Brain microvascular endothelial cell (primary cell): ENCODE data around the gene IST1.

Experiments used
- DNase-seq: peaks from one replicate; pipeline ENCODE4 v3.0.0-alpha.2; 2020
- H3K27ac ChIP-seq: fragments of 250-450 bp; sonication (Bioruptor Pico); 2 replicates; pipeline ENCODE4 v1.5.1; 2020; ENCODE audit warnings: mild to moderate bottlenecking, moderate library complexity
- H3K27me3 ChIP-seq: fragments of 250-450 bp; sonication (Bioruptor Pico); replicated peaks from 2 replicates; pipeline ENCODE4 v1.5.1; 2020; ENCODE audit warnings: mild to moderate bottlenecking
- H3K36me3 ChIP-seq: fragments of 250-450 bp; sonication (Bioruptor Pico); replicated peaks from 2 replicates; pipeline ENCODE4 v1.5.1; 2020; ENCODE audit warnings: mild to moderate bottlenecking
- H3K4me3 ChIP-seq: 2 replicates; pipeline ENCODE4 v1.5.1; 2011; ENCODE audit warnings: low read depth, mild to moderate bottlenecking, control low read depth, low read length, moderate library complexity
- CTCF ChIP-seq: IDR thresholded peaks from 2 replicates; pipeline ENCODE4 v1.5.1; 2011; ENCODE audit warnings: low read depth, mild to moderate bottlenecking, moderate library complexity, low read length, control low read depth, inconsistent platforms; ENCODE audit errors: missing control alignments
- in situ Hi-C: cut with HindIII; loops from 2 replicates; pipeline ENCODE4 v1.10.0; 2017; ENCODE audit warnings: low sequenced_read_pairs, low pct_ligation_motif_present

IST1 gene

GRCh38 chr16:71915350-71915749 is 20.0 kb downstream of the IST1 start:
- in situ Hi-C loops: no loop called here
- Histone ChIP-seq H3K27ac (no peak overlapping the region), H3K4me3 (no peak overlapping the region), H3K36me3 (peaks cover 20% of the 10 kb centered on the region), H3K27me3 (no peaks in the 10 kb centered on the region)
- TF ChIP-seq CTCF: no peak
- DNase-seq: no peak

- TF ChIP-seq CTCF: no peak
- no peak overlapping the region for H3K4me3 ChIP-seq
- in situ Hi-C loops: no loop called here
- peak; percentile 53 for DNase-seq
- peaks cover 31% of the 10 kb centered on the region for H3K36me3 ChIP-seq
- H3K27ac ChIP-seq: no peak overlapping the region
- H3K27me3 ChIP-seq: no peaks in the 10 kb centered on the region
These were observed 21.1 kb downstream of the IST1 start for GRCh38 chr16:71916397-71916920.

GRCh38 chr16:71917900-71918299 is 22.6 kb downstream of the IST1 start:
- no peak overlapping the region for H3K27ac ChIP-seq
- peaks cover 44% of the 10 kb centered on the region for H3K36me3 ChIP-seq
- peak; percentile 45 for DNase-seq
- no peak for TF ChIP-seq CTCF
- no peak overlapping the region for H3K4me3 ChIP-seq
- in situ Hi-C loops: no loop called here
- H3K27me3 ChIP-seq: no peaks in the 10 kb centered on the region

GRCh38 chr16:71919035-71919434 is 23.7 kb downstream of the IST1 start:
- Histone ChIP-seq H3K27me3 (no peaks in the 10 kb centered on the region), H3K36me3 (peaks cover 56% of the 10 kb centered on the region), H3K27ac (no peak overlapping the region), H3K4me3 (no peak overlapping the region)
- no peak for TF ChIP-seq CTCF
- no peak for DNase-seq
- in situ Hi-C loops: no loop called here

- no peak for DNase-seq
- H3K36me3 ChIP-seq: peaks cover 67% of the 10 kb centered on the region
- H3K27ac ChIP-seq: no peak overlapping the region
- in situ Hi-C loops: no loop called here
- no peak for TF ChIP-seq CTCF
- no peak overlapping the region for H3K4me3 ChIP-seq
- H3K27me3 ChIP-seq: no peaks in the 10 kb centered on the region
These were observed 25.3 kb downstream of the IST1 start for GRCh38 chr16:71920658-71921057.
